Sigmoid colon (tissue), 4 donors: ENCODE measurements around the gene LRRC31.

Source experiments
- CTCF ChIP-seq, 4 experiments: fragments of 450-650 bp in 3 of 4; fragments of 200-600 bp in 1 of 4; IDR thresholded peaks; one replicate each; pipeline ENCODE4 v1.5.1; 2016 to 2019; ENCODE audit warnings: antibody characterized with exemption in 4 of 4, mild to moderate bottlenecking in 3 of 4, moderate library complexity in 2 of 4
- EP300 ChIP-seq, 4 donors: sonication (generic); formaldehyde crosslinking; IDR thresholded peaks; one replicate each; pipeline ENCODE4 v1.6.1; 2017; ENCODE audit warnings: antibody characterized with exemption in 4 of 4

GRCh38 chr3:169790687-169791429 lies 78.9 kb downstream of the LRRC31 start:
- TF ChIP-seq CTCF (IDR thresholded peaks at IDR 0.05) (no peak), EP300 (IDR thresholded peaks at IDR 0.05) (no peak)
